K562 (cell line): ENCODE data around the gene ARFIP2. TPM values are rescaled to one million over a fixed set of nuclear protein-coding genes. Genes with fewer than 3 reads are reported as not detected.

ENCODE experiments used
- CTCF ChIP-seq, 3 experiments: IDR thresholded peaks in 2 of 3; conservative IDR thresholded peaks in 1 of 3; 2 replicates each; pipeline ENCODE4 v1.5.1; 2011 to 2012; ENCODE audit warnings: low read length in 3 of 3, mild to moderate bottlenecking in 3 of 3, control low read depth in 2 of 3, improper control_type of control experiment in 1 of 3, inconsistent platforms in 1 of 3, low read depth in 1 of 3, mixed read lengths in 1 of 3, moderate library complexity in 1 of 3; ENCODE audit not compliant: insufficient read depth in 2 of 3
- E2F5 ChIP-seq: sonication (generic); formaldehyde crosslinking; IDR thresholded peaks from 2 replicates; pipeline ENCODE4 v1.8.0; 2022; ENCODE audit warnings: mild to moderate bottlenecking, missing genetic modification reagents
- E4F1 ChIP-seq: fragments of 250-450 bp; sonication (Bioruptor Pico); IDR thresholded peaks from 2 replicates; pipeline ENCODE4 v1.5.0; 2021; ENCODE audit warnings: mild to moderate bottlenecking, borderline replicate concordance
- ETV1 ChIP-seq: fragments of 450-650 bp; conservative IDR thresholded peaks from 2 replicates; pipeline ENCODE4 v1.6.1; 2016; ENCODE audit warnings: missing genetic modification characterization, control low read depth, low read depth, missing compliant biosample characterization
- EWSR1 ChIP-seq: fragments of 450-650 bp; IDR thresholded peaks from 2 replicates; pipeline ENCODE4 v1.6.1; 2018; ENCODE audit warnings: borderline replicate concordance, mild to moderate bottlenecking, low read depth, moderate library complexity; ENCODE audit not compliant: partially characterized antibody
- FOS ChIP-seq: IDR thresholded peaks from 3 replicates; pipeline ENCODE4 v1.6.1; 2011; ENCODE audit not compliant: insufficient read length; ENCODE audit errors: extremely low read depth
- NRF1 ChIP-seq, 2 experiments: fragments of 450-650 bp; IDR thresholded peaks in 1 of 2; conservative IDR thresholded peaks in 1 of 2; 2 replicates each; pipeline ENCODE4 v1.6.1; 2014; ENCODE audit warnings: mild to moderate bottlenecking in 2 of 2
- RCOR1 ChIP-seq, 2 experiments: IDR thresholded peaks; 2 replicates each; pipeline ENCODE4 v1.6.1; 2012; ENCODE audit warnings: low read depth in 2 of 2, low read length in 2 of 2, borderline replicate concordance in 1 of 2, improper control_type of control experiment in 1 of 2
- TAL1 ChIP-seq: fragments of 450-650 bp; IDR thresholded peaks from 2 replicates; pipeline ENCODE4 v1.6.1; 2016; ENCODE audit warnings: mild to moderate bottlenecking
- VEZF1 ChIP-seq: fragments of 200-800 bp; sonication (Bioruptor generic); IDR thresholded peaks from 2 replicates; pipeline ENCODE4 v1.6.1; 2017; ENCODE audit warnings: missing genetic modification characterization, missing compliant biosample characterization
- ZBTB5 ChIP-seq: fragments of 450-650 bp; IDR thresholded peaks from 2 replicates; pipeline ENCODE4 v1.6.1; 2017; ENCODE audit warnings: antibody characterized with exemption
- ZC3H11A ChIP-seq: IDR thresholded peaks from 2 replicates; pipeline ENCODE4 v1.6.1; 2012; ENCODE audit warnings: low read depth, low read length, improper control_type of control experiment
- ZNF274 ChIP-seq: IDR thresholded peaks from 2 replicates; pipeline ENCODE4 v1.6.1; 2011; ENCODE audit warnings: low read depth, mild to moderate bottlenecking, low read length, moderate library complexity, borderline replicate concordance
- ZNF395 ChIP-seq: fragments of 200-800 bp; sonication (Bioruptor generic); IDR thresholded peaks from 2 replicates; pipeline ENCODE4 v1.6.1; 2017; ENCODE audit warnings: missing genetic modification characterization, missing compliant biosample characterization
- polyA plus RNA-seq, 8 experiments: library from polyadenylated mRNA; depleted of rRNA in 4 of 8; stranded (reverse) in 5 of 8; unstranded in 3 of 8; fragments of >200 nt; fragmentation: Nextera tagmentation in 2 of 8; fragmentation: Illumina TruSeq in 1 of 8; extraction: Ambion mirVana in 2 of 8; extraction: Trizol in 1 of 8; gene quantifications; 2 replicates each; pipeline versions ENCODE4 v1.2.1 to v1.2.3, GENCODE V29; 2011 to 2014; ENCODE audit warnings: inconsistent platforms in 1 of 8, missing spikeins in 1 of 8
- total RNA-seq, 7 experiments: library from RNA; depleted of rRNA in 6 of 7; stranded (reverse); fragments of >200 nt in 6 of 7; fragmentation: Illumina TruSeq in 2 of 7; extraction: Trizol in 2 of 7; gene quantifications; 2 replicates each; pipeline versions ENCODE4 v1.2.1 to v1.2.3, GENCODE V29; 2011 to 2021; ENCODE audit warnings: low replicate concordance in 1 of 7

Gene ARFIP2
- total and polyA plus RNA-seq, 9 of the 15 experiments (the other 6 are each of a cell fraction or from before 2014, with no cell fraction given): 11.8 to 74.1 (median 41.0) TPM

- TF ChIP-seq E4F1 (0 out of 2 replicates have a peak, but pooled peaks have one; percentile 64), VEZF1 (CRISPR knock-in tag) (peak; percentile 100), EWSR1 (no peak), RCOR1 (IDR thresholded peaks at IDR 0.05; ENCODE audit: borderline replicate concordance in 1 of 2, low read depth in 2 of 2, low read length in 2 of 2) (no peak), NRF1 (conservative IDR thresholded peaks at IDR 0.05 in 1 of 2, IDR thresholded peaks at IDR 0.05 in 1 of 2) (peak in 1 of 2 experiments; percentile 68; a peak in 2 of 4 replicates), TAL1 (no peak), ZNF395 (CRISPR knock-in tag) (0 out of 2 replicates have a peak, but pooled peaks have one; percentile 34), CTCF (IDR thresholded peaks at IDR 0.05 in 2 of 3, conservative IDR thresholded peaks at IDR 0.05 in 1 of 3; ENCODE audit: insufficient read depth in 2 of 3, low read depth in 1 of 3, low read length in 3 of 3) (peak in 2 of 3 experiments; percentile 18 to 41; a peak in 4 of 6 replicates), ZC3H11A (no peak), FOS (no peak), ETV1 (tag) (peak; percentile 49; the same call in 1 of the 2 replicates), ZBTB5 (peak; percentile 38; the same call in 1 of the 2 replicates), ZNF274 (no peak), E2F5 (CRISPR knock-in tag) (no peak)
Observed at GRCh38 chr11:6473451-6474412, 7.4 kb downstream of the ARFIP2 start, which contains the start of gene TRIM3 (continued).
